Measurements from ENCODE around the gene TMTC2. TPM values are rescaled to one million over a fixed set of nuclear protein-coding genes. Genes with fewer than 3 reads are reported as not detected.
"Not testable (repeated sequence)": the region's sequence is repeated elsewhere in the genome, so short reads cannot be mapped to it uniquely, and the experiment has no call there.

The TMTC2 gene
- total RNA-seq, 4 donors from 2014 or later = 10.5 to 15.9 (median 11.5) TPM

DNA sequence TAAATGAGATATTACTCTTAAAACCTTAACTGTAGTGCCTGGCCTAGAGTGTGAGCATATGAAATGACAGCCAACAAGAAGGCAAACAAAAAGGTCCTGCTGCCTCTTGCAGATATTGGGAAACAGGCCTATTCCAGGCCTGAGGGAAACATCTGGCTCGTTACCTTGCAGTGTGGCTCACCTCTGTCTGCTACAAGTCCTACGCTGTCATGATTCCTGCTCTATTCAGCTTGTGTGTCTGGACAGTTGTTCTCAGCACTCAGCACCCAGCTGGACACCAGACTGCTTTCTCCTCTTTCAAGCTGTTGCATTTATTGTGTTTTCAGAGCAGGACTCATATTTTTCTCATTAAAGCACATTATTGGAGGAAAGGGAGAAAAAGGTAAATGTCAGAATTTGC is 113.5 kb downstream of the TMTC2 start:
- TF ChIP-seq, protein P1, sequence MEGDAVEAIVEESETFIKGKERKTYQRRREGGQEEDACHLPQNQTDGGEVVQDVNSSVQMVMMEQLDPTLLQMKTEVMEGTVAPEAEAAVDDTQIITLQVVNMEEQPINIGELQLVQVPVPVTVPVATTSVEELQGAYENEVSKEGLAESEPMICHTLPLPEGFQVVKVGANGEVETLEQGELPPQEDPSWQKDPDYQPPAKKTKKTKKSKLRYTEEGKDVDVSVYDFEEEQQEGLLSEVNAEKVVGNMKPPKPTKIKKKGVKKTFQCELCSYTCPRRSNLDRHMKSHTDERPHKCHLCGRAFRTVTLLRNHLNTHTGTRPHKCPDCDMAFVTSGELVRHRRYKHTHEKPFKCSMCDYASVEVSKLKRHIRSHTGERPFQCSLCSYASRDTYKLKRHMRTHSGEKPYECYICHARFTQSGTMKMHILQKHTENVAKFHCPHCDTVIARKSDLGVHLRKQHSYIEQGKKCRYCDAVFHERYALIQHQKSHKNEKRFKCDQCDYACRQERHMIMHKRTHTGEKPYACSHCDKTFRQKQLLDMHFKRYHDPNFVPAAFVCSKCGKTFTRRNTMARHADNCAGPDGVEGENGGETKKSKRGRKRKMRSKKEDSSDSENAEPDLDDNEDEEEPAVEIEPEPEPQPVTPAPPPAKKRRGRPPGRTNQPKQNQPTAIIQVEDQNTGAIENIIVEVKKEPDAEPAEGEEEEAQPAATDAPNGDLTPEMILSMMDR (IDR thresholded peaks at IDR 0.05) = no peak
- DNase-seq (ENCODE audit: low spot score) (no peak), ATAC-seq (ENCODE audit: low FRiP score) (no peak)

DNA sequence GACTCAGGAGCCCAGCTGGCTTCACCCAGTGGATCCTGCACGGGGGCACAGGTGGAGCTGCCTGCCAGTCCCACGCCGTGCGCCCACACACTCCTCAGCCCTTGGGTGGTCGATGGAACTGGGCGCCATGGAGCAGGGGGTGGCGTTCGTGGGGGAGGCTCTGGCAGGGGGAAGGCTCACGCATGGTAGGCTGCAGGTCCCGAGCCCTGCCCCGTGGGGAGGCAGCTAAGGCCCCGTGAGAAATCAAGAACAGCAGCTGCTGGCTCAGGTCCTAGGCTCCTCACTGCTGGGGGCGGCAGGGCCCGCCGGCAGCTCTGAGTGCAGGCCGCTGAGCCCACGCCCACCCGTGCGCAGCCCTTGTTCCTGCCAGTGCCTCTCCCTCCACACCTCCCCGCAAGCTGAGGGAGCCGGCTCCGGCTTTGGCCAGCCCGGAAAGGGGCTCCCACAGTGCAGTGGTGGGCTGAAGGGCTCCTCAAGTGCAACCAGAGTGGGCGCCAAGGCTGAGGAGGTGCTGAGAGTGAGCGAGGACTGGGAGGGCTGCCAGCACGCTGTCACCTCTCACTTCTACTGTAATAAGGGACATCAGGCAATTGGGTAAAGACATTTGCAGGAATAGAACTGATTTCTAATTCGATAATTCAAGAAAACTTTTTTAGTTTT is 115.4 kb downstream of the TMTC2 start:
- no peak for ATAC-seq (ENCODE audit: low FRiP score)
- no peak for DNase-seq (ENCODE audit: low spot score)
- TF ChIP-seq, protein P1 (IDR thresholded peaks at IDR 0.05) = no peak

DNA sequence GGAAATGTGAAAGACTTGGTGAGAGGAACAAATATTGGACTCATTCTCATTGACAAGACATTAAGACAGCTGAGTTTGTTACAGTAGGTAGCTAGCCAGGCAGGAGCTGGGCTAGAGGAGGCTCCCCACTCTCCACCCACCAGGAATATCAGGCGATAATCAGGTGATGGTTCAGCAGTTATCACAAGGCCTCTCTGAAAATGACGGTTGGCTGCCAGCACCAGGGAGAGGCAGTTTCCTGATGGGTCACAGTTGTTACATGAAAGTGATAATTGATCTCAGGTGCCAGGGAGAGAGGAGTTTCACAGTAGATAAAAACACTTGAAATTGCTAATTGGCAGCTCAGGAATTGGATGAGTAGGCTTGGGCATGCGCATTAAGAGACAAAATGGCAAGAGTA is 116.5 kb downstream of the TMTC2 start:
- TF ChIP-seq, protein P1 (IDR thresholded peaks at IDR 0.05) = no peak
- ATAC-seq (ENCODE audit: low FRiP score) = no peak
- no peak for DNase-seq (ENCODE audit: low spot score)

DNA sequence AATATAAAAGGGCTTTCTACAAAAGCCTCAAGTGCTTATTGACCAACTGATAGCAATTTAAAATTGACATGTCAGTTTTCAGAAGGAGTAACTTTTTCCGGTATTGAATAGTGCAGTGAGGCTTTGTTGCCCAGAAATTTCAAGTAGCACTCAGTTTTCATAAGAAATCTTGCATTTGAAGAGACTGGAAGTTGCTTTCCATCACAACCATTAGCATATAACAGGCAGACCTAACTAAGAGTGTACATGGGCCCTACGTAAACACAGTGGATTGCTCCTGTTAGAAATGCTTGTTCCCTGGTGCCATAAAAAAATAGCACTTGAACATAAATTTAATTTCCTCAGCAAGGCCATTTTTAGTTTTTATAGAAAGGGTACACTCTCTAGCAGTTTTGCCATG is 117.9 kb downstream of the TMTC2 start:
- DNase-seq (ENCODE audit: low spot score) (no peak), ATAC-seq (ENCODE audit: low FRiP score) (no peak)
- TF ChIP-seq, protein P1 (IDR thresholded peaks at IDR 0.05) = no peak

DNA sequence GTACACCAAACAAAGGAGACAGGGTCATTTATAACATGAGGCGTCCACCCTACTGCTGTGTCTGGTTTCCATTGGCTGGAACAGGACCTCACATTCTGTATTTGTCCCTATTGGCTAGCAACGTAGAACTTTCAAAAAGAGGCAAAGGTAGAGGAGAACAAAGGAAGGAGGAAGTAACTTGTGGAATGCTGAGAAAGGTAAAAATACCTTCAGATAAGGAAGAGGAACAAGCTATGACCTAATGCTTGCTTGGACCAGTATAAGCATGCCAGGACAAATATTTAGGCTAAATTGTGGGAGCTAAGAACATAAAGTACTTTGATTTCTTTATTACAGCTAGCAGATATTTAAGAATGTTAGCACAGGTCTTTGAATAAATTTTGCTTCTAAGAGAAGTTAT is 118.3 kb downstream of the TMTC2 start:
- not testable (repeated sequence) for ATAC-seq (ENCODE audit: low FRiP score); DNase-seq (ENCODE audit: low spot score)

DNA sequence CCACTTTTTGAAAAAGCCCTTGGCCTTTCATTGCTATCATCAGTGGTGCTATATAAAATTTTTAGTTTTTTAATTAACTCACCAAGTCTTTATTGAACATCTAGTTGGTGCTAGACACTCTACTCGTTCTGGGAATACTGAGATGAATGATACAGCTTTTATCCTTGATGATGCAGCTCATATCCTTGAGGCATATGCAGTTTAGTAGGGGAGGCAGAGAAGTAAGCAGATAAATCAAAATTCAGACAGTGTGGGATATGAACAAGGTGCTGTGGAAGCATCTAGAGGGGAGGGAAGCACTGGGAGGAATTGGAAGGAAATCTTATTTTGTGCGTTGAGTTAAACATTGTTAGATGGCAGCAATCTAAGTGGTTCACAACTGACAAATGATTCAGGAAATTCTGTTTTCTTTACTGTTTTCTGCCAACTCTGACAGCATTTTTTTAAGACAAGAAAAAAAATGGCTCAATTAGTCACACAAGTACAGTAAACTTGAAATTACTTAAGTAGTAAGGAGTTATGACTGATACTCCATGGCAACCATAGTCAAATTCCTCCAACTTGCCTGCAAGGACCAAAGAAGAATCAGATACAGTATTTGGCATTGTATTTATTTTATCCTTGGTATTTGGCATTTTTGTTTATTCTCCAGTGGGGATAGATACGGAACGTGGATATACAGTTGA is 119.2 kb downstream of the TMTC2 start:
- no peak for DNase-seq (ENCODE audit: low spot score)
- ATAC-seq (ENCODE audit: low FRiP score) = no peak
- TF ChIP-seq, protein P1 (IDR thresholded peaks at IDR 0.05) = no peak

DNA sequence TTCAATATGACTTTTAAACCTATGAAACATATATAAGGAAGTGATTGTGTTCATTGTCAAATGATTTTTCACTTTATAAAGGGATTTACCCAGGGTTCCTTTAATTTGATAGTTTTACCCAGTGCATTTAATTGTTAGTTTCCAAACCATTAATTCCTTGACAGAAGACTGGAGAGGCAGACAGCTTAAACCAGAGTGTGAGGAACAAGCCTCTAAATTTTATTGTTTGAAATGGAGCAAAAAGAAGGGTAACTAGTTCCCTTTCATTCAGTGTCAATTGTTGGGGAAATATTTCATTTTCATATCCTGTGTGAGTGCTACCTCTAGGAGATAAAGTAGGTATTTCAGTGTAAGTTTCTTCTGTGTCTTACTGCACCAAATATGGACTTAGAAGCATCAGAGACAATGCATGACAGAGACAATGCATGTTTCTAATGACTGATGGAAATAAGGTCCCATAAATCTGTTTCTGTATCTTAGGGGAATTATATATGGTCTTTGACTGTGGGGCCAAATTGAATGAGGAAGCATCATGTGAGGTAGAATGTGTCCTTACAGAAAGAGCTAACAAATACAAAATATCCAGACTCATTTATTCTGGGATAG is 120.5 kb downstream of the TMTC2 start:
- TF ChIP-seq, protein P1 (IDR thresholded peaks at IDR 0.05) = no peak
- DNase-seq (ENCODE audit: low spot score) (no peak), ATAC-seq (ENCODE audit: low FRiP score) (no peak)
